NCI-H1048 (cell line): ENCODE measurements around the gene COX7A2L.

Experiments
- DNase-seq: peaks from one replicate; lab custom pipeline; 2025; lab: John Stamatoyannopoulos, UW

COX7A2L gene

GRCh38 chr2:42317486-42317885 is 43.5 kb downstream of the COX7A2L start:
- DNase-seq = no peak

- DNase-seq = no peak
Observed at GRCh38 chr2:42316910-42317309, 44.1 kb downstream of the COX7A2L start.

- DNase-seq = no peak
Observed at GRCh38 chr2:42315844-42316470, 45.1 kb downstream of the COX7A2L start.

GRCh38 chr2:42314892-42315468 is 46.0 kb downstream of the COX7A2L start:
- DNase-seq = no peak

GRCh38 chr2:42312106-42312505 is 48.9 kb downstream of the COX7A2L start:
- no peak for DNase-seq

GRCh38 chr2:42310007-42310515 is 51.0 kb downstream of the COX7A2L start:
- no peak for DNase-seq

- no peak for DNase-seq
Observed at GRCh38 chr2:42309366-42309765, 51.7 kb downstream of the COX7A2L start.

- no peak for DNase-seq
Observed at GRCh38 chr2:42307180-42307579, 53.8 kb downstream of the COX7A2L start.

GRCh38 chr2:42304059-42304713 is 56.8 kb downstream of the COX7A2L start:
- no peak for DNase-seq

GRCh38 chr2:42303252-42303651 is 57.8 kb downstream of the COX7A2L start:
- DNase-seq = no peak

GRCh38 chr2:42300527-42300926 is 60.5 kb downstream of the COX7A2L start:
- DNase-seq = no peak
